SJCRH30 (cell line): Measurements from ENCODE around the gene MRC1. TPM values are rescaled to one million over a fixed set of nuclear protein-coding genes. Genes with fewer than 3 reads are reported as not detected.

Source experiments
- DNase-seq, 2 experiments: peaks; one replicate each; pipeline ENCODE4 v3.0.0-alpha.2; 2015 to 2020
- H3K27ac ChIP-seq: fragments of 250-450 bp; sonication (Bioruptor Pico); 2 replicates; pipeline ENCODE4 v1.5.1; 2020; ENCODE audit warnings: mild to moderate bottlenecking, moderate library complexity
- H3K27me3 ChIP-seq: fragments of 250-450 bp; sonication (Bioruptor Pico); 2 replicates; pipeline ENCODE4 v1.5.1; 2020; ENCODE audit warnings: mild to moderate bottlenecking, moderate library complexity
- H3K36me3 ChIP-seq: fragments of 250-450 bp; sonication (Bioruptor Pico); 2 replicates; pipeline ENCODE4 v1.5.1; 2020; ENCODE audit warnings: mild to moderate bottlenecking, moderate library complexity
- H3K4me1 ChIP-seq: fragments of 250-450 bp; sonication (Bioruptor Pico); 2 replicates; pipeline ENCODE4 v1.5.1; 2020; ENCODE audit warnings: mild to moderate bottlenecking, moderate library complexity
- H3K4me3 ChIP-seq: fragments of 250-450 bp; sonication (Bioruptor Pico); 2 replicates; pipeline ENCODE4 v1.5.1; 2020; ENCODE audit warnings: mild to moderate bottlenecking, moderate library complexity
- H3K9me3 ChIP-seq: fragments of 250-450 bp; sonication (Bioruptor Pico); replicated peaks from 2 replicates; pipeline ENCODE4 v1.5.1; 2020; ENCODE audit warnings: mild to moderate bottlenecking, moderate library complexity
- total RNA-seq: library from RNA; depleted of rRNA; stranded (reverse); fragments of >200 nt; shearing (Covaris generic); gene quantifications from 2 replicates; pipeline ENCODE4 v1.2.3, GENCODE V29; 2014; rRNA removed

Gene MRC1
- total RNA-seq, result 0.03 TPM in 1 of 2 replicates, not detected in the other

GRCh38 chr10:17808971-17809841, at the start of gene MRC1:
MRC1 (plus strand) TSS chr10:17809348; CDS start chr10:17809466, 118 bp downstream.
- Histone ChIP-seq H3K36me3 (no peaks in the 10 kb centered on the region), H3K27ac (no peak within 1 kb of the TSS), H3K9me3 (no peaks in the 10 kb centered on the region), H3K4me3 (no peak within 1 kb of the TSS), H3K27me3 (no peaks in the 10 kb centered on the region), H3K4me1 (no peaks in the 10 kb centered on the region)
- no peak for DNase-seq

GRCh38 chr10:17764142-17764541, 45.0 kb upstream of the MRC1 start:
- Histone ChIP-seq H3K4me1 (no peaks in the 10 kb centered on the region), H3K27me3 (no peaks in the 10 kb centered on the region), H3K9me3 (no peaks in the 10 kb centered on the region), H3K36me3 (no peaks in the 10 kb centered on the region), H3K27ac (no peak overlapping the region), H3K4me3 (no peak overlapping the region)
- no peak for DNase-seq

GRCh38 chr10:17765602-17766001, 43.5 kb upstream of the MRC1 start:
- DNase-seq, result no peak
- Histone ChIP-seq H3K4me1 (no peaks in the 10 kb centered on the region), H3K27ac (no peak overlapping the region), H3K9me3 (no peaks in the 10 kb centered on the region), H3K36me3 (no peaks in the 10 kb centered on the region), H3K27me3 (no peaks in the 10 kb centered on the region), H3K4me3 (no peak overlapping the region)

GRCh38 chr10:17766731-17767130, 42.4 kb upstream of the MRC1 start:
- DNase-seq, result no peak
- no peaks in the 10 kb centered on the region for H3K27me3 ChIP-seq
- no peaks in the 10 kb centered on the region for H3K4me1 ChIP-seq
- no peak overlapping the region for H3K27ac ChIP-seq
- H3K9me3 ChIP-seq, result no peaks in the 10 kb centered on the region
- no peaks in the 10 kb centered on the region for H3K36me3 ChIP-seq
- no peak overlapping the region for H3K4me3 ChIP-seq

GRCh38 chr10:17768496-17768895, 40.7 kb upstream of the MRC1 start:
- Histone ChIP-seq H3K9me3 (no peaks in the 10 kb centered on the region), H3K4me3 (no peak overlapping the region), H3K27me3 (no peaks in the 10 kb centered on the region), H3K27ac (no peak overlapping the region), H3K4me1 (no peaks in the 10 kb centered on the region), H3K36me3 (no peaks in the 10 kb centered on the region)
- no peak for DNase-seq

GRCh38 chr10:17768957-17769356, 40.2 kb upstream of the MRC1 start:
- Histone ChIP-seq H3K4me1 (no peaks in the 10 kb centered on the region), H3K27me3 (no peaks in the 10 kb centered on the region), H3K27ac (no peak overlapping the region), H3K9me3 (no peaks in the 10 kb centered on the region), H3K36me3 (no peaks in the 10 kb centered on the region), H3K4me3 (no peak overlapping the region)
- no peak for DNase-seq

- Histone ChIP-seq H3K9me3 (no peaks in the 10 kb centered on the region), H3K36me3 (no peaks in the 10 kb centered on the region), H3K4me3 (no peak overlapping the region), H3K27me3 (no peaks in the 10 kb centered on the region), H3K4me1 (no peaks in the 10 kb centered on the region), H3K27ac (no peak overlapping the region)
- DNase-seq, result no peak
Observed at GRCh38 chr10:17771017-17771416, 38.1 kb upstream of the MRC1 start.

GRCh38 chr10:17779784-17780183, 29.4 kb upstream of the MRC1 start:
- no peak overlapping the region for H3K27ac ChIP-seq
- no peaks in the 10 kb centered on the region for H3K4me1 ChIP-seq
- no peak for DNase-seq
- H3K27me3 ChIP-seq, result 0 out of 2 replicates have a peak, but pooled peaks cover 4% of the 10 kb centered on the region
- no peaks in the 10 kb centered on the region for H3K9me3 ChIP-seq
- H3K4me3 ChIP-seq, result no peak overlapping the region
- H3K36me3 ChIP-seq, result no peaks in the 10 kb centered on the region

GRCh38 chr10:17780727-17781126, 28.4 kb upstream of the MRC1 start:
- Histone ChIP-seq H3K4me3 (no peak overlapping the region), H3K36me3 (no peaks in the 10 kb centered on the region), H3K27ac (no peak overlapping the region), H3K27me3 (0 out of 2 replicates have a peak, but pooled peaks cover 4% of the 10 kb centered on the region), H3K4me1 (no peaks in the 10 kb centered on the region), H3K9me3 (no peaks in the 10 kb centered on the region)
- peak in 1 of 2 experiments; percentile 5 for DNase-seq

- Histone ChIP-seq H3K27ac (no peak overlapping the region), H3K4me1 (no peaks in the 10 kb centered on the region), H3K36me3 (no peaks in the 10 kb centered on the region), H3K27me3 (0 out of 2 replicates have a peak, but pooled peaks cover 1% of the 10 kb centered on the region), H3K9me3 (no peaks in the 10 kb centered on the region), H3K4me3 (no peak overlapping the region)
- no peak for DNase-seq
Observed at GRCh38 chr10:17781856-17782255, 27.3 kb upstream of the MRC1 start.

- Histone ChIP-seq H3K4me3 (no peak overlapping the region), H3K27ac (no peak overlapping the region), H3K4me1 (no peaks in the 10 kb centered on the region), H3K9me3 (no peaks in the 10 kb centered on the region), H3K36me3 (no peaks in the 10 kb centered on the region), H3K27me3 (no peaks in the 10 kb centered on the region)
- peak in 1 of 2 experiments; percentile 12 for DNase-seq
Observed at GRCh38 chr10:17782921-17783665, 26.1 kb upstream of the MRC1 start.

GRCh38 chr10:17783751-17784150, 25.4 kb upstream of the MRC1 start:
- H3K9me3 ChIP-seq, result no peaks in the 10 kb centered on the region
- H3K4me1 ChIP-seq, result no peaks in the 10 kb centered on the region
- H3K27ac ChIP-seq, result no peak overlapping the region

GRCh38 chr10:17784688-17785087, 24.5 kb upstream of the MRC1 start:
- Histone ChIP-seq H3K4me1 (no peaks in the 10 kb centered on the region), H3K4me3 (no peak overlapping the region), H3K27ac (no peak overlapping the region), H3K36me3 (no peaks in the 10 kb centered on the region), H3K27me3 (no peaks in the 10 kb centered on the region), H3K9me3 (no peaks in the 10 kb centered on the region)
- DNase-seq, result no peak

More at GRCh38 chr10:17783751-17784150, 25.4 kb upstream of the MRC1 start:
- no peaks in the 10 kb centered on the region for H3K27me3 ChIP-seq
- no peak for DNase-seq
- no peaks in the 10 kb centered on the region for H3K36me3 ChIP-seq
- H3K4me3 ChIP-seq, result no peak overlapping the region

GRCh38 chr10:17785276-17785930, 23.7 kb upstream of the MRC1 start:
- no peak for DNase-seq
- Histone ChIP-seq H3K9me3 (no peaks in the 10 kb centered on the region), H3K36me3 (no peaks in the 10 kb centered on the region), H3K4me1 (no peaks in the 10 kb centered on the region), H3K27me3 (no peaks in the 10 kb centered on the region), H3K27ac (no peak overlapping the region), H3K4me3 (no peak overlapping the region)
